Stimulated activated CD8-positive, alpha-beta memory T cell treated with anti-CD3 and anti-CD28 coated beads, Interleukin-12 subunit alpha, Interleukin-12 subunit beta, amount 100 ng/mL, for 1 hour (primary cell): ENCODE data around the gene VSIG4.
"Not testable (repeated sequence)": the region's sequence is repeated elsewhere in the genome, so short reads cannot be mapped to it uniquely, and the experiment has no call there.

Source experiments
- DNase-seq: peaks from one replicate; pipeline ENCODE4 v3.0.0-alpha.2; 2020; ENCODE audit warnings: low read depth

The VSIG4 gene

DNA sequence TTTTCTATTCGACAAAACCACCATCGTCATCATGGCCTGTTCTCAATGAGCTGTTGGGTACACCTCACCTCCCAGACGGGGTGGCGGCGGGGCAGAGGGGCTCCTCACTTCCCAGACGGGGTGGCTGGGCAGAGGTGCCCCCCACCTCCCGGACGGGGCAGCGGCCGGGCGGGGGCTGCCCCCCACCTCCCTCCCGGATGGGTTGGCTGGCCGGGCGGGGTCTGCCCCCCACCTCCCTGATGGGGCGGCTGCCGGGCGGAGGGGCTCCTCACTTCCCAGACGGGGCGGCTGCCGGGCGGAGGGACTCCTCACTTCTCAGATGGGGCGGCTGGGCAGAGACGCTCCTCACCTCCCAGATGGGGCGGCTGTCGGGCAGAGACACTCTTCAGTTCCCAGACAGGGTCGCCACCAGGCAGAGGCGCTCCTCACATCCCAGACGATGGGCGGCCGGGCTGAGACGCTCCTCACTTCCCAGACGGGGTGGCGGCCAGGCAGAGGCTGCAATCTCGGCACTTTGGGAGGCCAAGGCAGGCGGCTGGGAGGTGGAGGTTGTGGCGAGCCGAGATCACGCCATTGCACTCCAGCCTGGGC lies 64.6 kb downstream of the VSIG4 start:
- not testable (repeated sequence) for DNase-seq
